ENCODE measurements around the gene S1PR5. TPM values are rescaled to one million over a fixed set of nuclear protein-coding genes. Genes with fewer than 3 reads are reported as not detected.

Gene S1PR5
- total and polyA plus RNA-seq, 12 donors: 0.14 to 3.0 (median 0.55) TPM; not detected in 1

GRCh38 chr19:10538204-10538983 lies 21.1 kb upstream of the S1PR5 start:
- Histone ChIP-seq H3K36me3 (replicated peaks in 1 of 2) (no peaks in the 10 kb centered on the region), H3K4me1 (replicated peaks in 1 of 2) (peaks cover 2 to 4% of the 10 kb centered on the region in 2 donors), H3K27ac (no peak overlapping the region), H3K27me3 (no peaks in the 10 kb centered on the region), H3K9me3 (replicated peaks in 1 of 3) (no peaks in the 10 kb centered on the region), H3K4me3 (no peak overlapping the region)
- no peak for TF ChIP-seq CTCF (IDR thresholded peaks at IDR 0.05)
- no peak for TF ChIP-seq POLR2A (IDR thresholded peaks at IDR 0.05)
- intact Hi-C loops (cut with DNase I): no loop called here
- WGBS, 4 donors: 63 to 72% (median 66%) methylated on average over 20 of the region's 20 CpGs
- DNase-seq: no peak

- Histone ChIP-seq H3K4me3 (no peak overlapping the region), H3K27ac (no peak overlapping the region), H3K27me3 (no peaks in the 10 kb centered on the region), H3K4me1 (replicated peaks in 1 of 2) (no peaks in the 10 kb centered on the region), H3K36me3 (replicated peaks in 1 of 2) (no peaks in the 10 kb centered on the region), H3K9me3 (replicated peaks in 1 of 3) (no peaks in the 10 kb centered on the region)
- DNase-seq: no peak
- no peak for TF ChIP-seq CTCF (IDR thresholded peaks at IDR 0.05)
- no peak for TF ChIP-seq POLR2A (IDR thresholded peaks at IDR 0.05)
- intact Hi-C loops (cut with DNase I): no loop called here
- WGBS, 4 donors: 65 to 79% (median 77%) methylated on average over 10 to 11 of the region's 11 CpGs
Measured at GRCh38 chr19:10537668-10538067, 20.4 kb upstream of the S1PR5 start.

GRCh38 chr19:10535613-10536012 lies 18.4 kb upstream of the S1PR5 start:
- no peaks in the 10 kb centered on the region for H3K4me1 ChIP-seq (replicated peaks in 1 of 2)
- H3K27ac ChIP-seq: no peak overlapping the region
- intact Hi-C loops (cut with DNase I): no loop called here
- 78 to 83% (median 80%) methylated on average over 5 to 6 of the region's 6 CpGs for WGBS, 4 donors
- DNase-seq: no peak
- H3K36me3 ChIP-seq (replicated peaks in 1 of 2): no peaks in the 10 kb centered on the region
- TF ChIP-seq POLR2A (IDR thresholded peaks at IDR 0.05) (no peak), CTCF (IDR thresholded peaks at IDR 0.05) (no peak)
- H3K9me3 ChIP-seq (replicated peaks in 1 of 3): no peaks in the 10 kb centered on the region
- H3K4me3 ChIP-seq: no peak overlapping the region
- H3K27me3 ChIP-seq: no peaks in the 10 kb centered on the region

GRCh38 chr19:10533646-10534386 lies 16.6 kb upstream of the S1PR5 start:
- Histone ChIP-seq H3K27me3 (no peaks in the 10 kb centered on the region), H3K4me1 (replicated peaks in 1 of 2) (no peaks in the 10 kb centered on the region), H3K27ac (peak overlapping the region in 2 of 5 donors; percentile 18 to 75), H3K9me3 (replicated peaks in 1 of 3) (no peaks in the 10 kb centered on the region), H3K36me3 (replicated peaks in 1 of 2) (no peaks in the 10 kb centered on the region), H3K4me3 (no peak overlapping the region)
- intact Hi-C loops (cut with DNase I): no loop called here
- peak in 1 of 7 donors; percentile 41 for DNase-seq
- 54 to 64% (median 61%) methylated on average over 10 of the region's 10 CpGs for WGBS, 4 donors
- TF ChIP-seq CTCF (IDR thresholded peaks at IDR 0.05) (no peak), POLR2A (IDR thresholded peaks at IDR 0.05) (no peak)
